Ovary (tissue), 3 donors: ENCODE results near the gene NFYC.

Experiments
- CTCF ChIP-seq, 3 donors: fragments of 450-650 bp in 2 of 3; fragments of 200-600 bp in 1 of 3; IDR thresholded peaks; one replicate each; pipeline versions ENCODE4 v1.5.1 to v1.8.0; 2016 to 2022; ENCODE audit warnings: antibody characterized with exemption in 3 of 3, mild to moderate bottlenecking in 1 of 3
- EP300 ChIP-seq: sonication (generic); formaldehyde crosslinking; IDR thresholded peaks from one replicate; pipeline ENCODE4 v1.6.1; 2017; ENCODE audit warnings: antibody characterized with exemption
- POLR2A ChIP-seq: fragments of 450-650 bp; IDR thresholded peaks from one replicate; pipeline ENCODE4 v1.6.1; 2017; ENCODE audit warnings: antibody characterized with exemption, mild to moderate bottlenecking, moderate library complexity
- donor health status: DM: no; HTN: no; CAD: no.

GRCh38 chr1:40646315-40646714, 45.2 kb upstream of the NFYC start:
- TF ChIP-seq CTCF (IDR thresholded peaks at IDR 0.05) (no peak), POLR2A (no peak), EP300 (no peak)
